ENCODE results near the gene MAG.

DNA sequence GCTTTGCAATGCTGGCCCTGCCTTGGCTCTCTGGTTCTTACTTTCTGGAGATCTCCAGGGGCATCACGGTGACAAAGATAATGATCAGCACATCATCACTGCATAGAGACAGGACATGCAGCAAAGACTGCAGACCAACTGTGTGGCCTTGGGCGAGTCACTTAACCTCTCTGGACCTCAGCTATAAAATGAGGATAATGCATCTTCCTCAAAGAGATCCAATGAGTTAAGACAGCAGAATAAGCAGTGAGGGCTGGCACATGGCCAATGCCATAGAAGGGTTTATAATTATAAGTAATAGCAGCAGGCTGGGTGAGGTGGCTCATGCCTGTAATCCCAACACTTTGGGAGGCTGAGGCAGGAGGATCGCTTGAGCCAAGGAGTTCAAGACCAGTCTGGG is 2.4 kb downstream of the MAG start:
- TF ChIP-seq, protein P1, sequence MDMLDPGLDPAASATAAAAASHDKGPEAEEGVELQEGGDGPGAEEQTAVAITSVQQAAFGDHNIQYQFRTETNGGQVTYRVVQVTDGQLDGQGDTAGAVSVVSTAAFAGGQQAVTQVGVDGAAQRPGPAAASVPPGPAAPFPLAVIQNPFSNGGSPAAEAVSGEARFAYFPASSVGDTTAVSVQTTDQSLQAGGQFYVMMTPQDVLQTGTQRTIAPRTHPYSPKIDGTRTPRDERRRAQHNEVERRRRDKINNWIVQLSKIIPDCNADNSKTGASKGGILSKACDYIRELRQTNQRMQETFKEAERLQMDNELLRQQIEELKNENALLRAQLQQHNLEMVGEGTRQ (CRISPR knock-in tag; IDR thresholded peaks at IDR 0.05), result no peak
- TF ChIP-seq, protein P2, sequence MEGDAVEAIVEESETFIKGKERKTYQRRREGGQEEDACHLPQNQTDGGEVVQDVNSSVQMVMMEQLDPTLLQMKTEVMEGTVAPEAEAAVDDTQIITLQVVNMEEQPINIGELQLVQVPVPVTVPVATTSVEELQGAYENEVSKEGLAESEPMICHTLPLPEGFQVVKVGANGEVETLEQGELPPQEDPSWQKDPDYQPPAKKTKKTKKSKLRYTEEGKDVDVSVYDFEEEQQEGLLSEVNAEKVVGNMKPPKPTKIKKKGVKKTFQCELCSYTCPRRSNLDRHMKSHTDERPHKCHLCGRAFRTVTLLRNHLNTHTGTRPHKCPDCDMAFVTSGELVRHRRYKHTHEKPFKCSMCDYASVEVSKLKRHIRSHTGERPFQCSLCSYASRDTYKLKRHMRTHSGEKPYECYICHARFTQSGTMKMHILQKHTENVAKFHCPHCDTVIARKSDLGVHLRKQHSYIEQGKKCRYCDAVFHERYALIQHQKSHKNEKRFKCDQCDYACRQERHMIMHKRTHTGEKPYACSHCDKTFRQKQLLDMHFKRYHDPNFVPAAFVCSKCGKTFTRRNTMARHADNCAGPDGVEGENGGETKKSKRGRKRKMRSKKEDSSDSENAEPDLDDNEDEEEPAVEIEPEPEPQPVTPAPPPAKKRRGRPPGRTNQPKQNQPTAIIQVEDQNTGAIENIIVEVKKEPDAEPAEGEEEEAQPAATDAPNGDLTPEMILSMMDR (IDR thresholded peaks at IDR 0.05), result no peak
- no peak for TF ChIP-seq ZBTB21 (CRISPR knock-in tag; IDR thresholded peaks at IDR 0.05; ENCODE audit: borderline replicate concordance)
- TF ChIP-seq, protein P3, sequence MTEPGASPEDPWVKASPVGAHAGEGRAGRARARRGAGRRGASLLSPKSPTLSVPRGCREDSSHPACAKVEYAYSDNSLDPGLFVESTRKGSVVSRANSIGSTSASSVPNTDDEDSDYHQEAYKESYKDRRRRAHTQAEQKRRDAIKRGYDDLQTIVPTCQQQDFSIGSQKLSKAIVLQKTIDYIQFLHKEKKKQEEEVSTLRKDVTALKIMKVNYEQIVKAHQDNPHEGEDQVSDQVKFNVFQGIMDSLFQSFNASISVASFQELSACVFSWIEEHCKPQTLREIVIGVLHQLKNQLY (CRISPR knock-in tag; IDR thresholded peaks at IDR 0.05), result no peak
- TF ChIP-seq SP1 (CRISPR knock-in tag; conservative IDR thresholded peaks at IDR 0.05), result no peak
- no peak for TF ChIP-seq NFYB (CRISPR knock-in tag; conservative IDR thresholded peaks at IDR 0.05; ENCODE audit: low read depth)
- TF ChIP-seq ZNF263 (CRISPR knock-in tag; IDR thresholded peaks at IDR 0.05; ENCODE audit: low read depth), result no peak
